Muscle of back (tissue), 11 donors: Measurements from ENCODE around the gene LMCD1. TPM values are rescaled to one million over a fixed set of nuclear protein-coding genes. Genes with fewer than 3 reads are reported as not detected.

ENCODE experiments used
- DNase-seq, 3 donors: peaks; one replicate each; pipeline versions ENCODE4 v3.0.0 to v3.0.0-alpha.2; 2013
- polyA plus RNA-seq, 10 donors: library from polyadenylated mRNA; unstranded; fragments of 120-200 nt; gene quantifications; one replicate each; pipeline ENCODE4 v1.2.1, GENCODE V29; 2013; ENCODE audit not compliant: insufficient read length in 10 of 10

LMCD1 gene
- polyA plus RNA-seq, 10 donors, result 106 to 341 (median 192) TPM

DNA sequence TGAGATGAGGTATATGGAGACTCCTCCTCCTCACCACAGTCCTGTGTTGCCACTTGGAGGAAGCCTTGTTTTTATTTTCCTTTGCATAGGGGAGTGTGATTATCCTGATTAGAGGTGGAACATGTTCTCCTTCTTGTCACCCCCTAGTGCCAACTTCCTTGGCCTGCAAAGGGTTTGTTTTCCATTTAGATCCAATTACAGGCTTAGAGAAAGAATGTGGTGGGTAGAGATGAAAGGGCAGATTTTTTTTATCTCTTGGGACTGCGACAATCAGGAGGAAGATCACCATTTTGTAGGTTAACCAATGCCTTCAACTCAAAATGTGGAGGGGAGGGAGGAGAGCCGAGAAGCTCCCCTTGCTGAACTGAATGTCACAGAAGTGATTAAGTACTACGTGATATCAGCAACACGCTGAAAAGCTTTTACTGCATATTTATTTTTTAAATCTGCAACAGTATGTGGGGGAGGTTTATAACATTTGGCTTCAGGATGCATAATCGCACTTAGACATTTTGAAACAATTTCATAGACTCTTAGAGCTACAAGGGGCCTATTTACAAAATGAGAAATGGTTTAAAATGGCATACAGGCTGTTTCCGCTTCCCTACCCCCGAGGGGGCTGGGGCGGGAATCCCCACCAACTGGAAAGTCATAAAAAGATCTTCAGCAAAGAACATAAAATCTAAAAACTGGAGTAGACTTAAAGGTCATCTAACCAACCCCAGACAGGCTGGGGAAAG, 2.4 kb downstream of the LMCD1 start:
- peak in 1 of 3 donors; percentile 68 for DNase-seq

DNA sequence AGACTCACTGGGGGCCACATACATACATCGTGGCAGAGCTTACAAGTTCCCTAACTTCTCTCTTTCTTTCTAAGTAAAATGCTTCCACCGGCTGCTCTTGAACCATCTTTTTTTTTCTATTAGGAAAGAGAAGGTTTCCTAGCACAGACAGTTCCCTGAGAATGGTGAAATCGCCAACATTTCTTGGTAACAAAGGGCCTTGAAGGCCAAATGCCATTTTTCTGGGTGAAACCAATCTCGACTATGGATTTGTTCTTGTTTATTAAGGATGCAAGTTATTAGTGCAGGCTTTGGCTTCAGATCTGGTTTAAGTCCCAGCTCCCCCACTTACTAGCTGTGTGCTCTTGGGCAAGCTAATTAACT, 3.0 kb downstream of the LMCD1 start:
- no peak for DNase-seq

DNA sequence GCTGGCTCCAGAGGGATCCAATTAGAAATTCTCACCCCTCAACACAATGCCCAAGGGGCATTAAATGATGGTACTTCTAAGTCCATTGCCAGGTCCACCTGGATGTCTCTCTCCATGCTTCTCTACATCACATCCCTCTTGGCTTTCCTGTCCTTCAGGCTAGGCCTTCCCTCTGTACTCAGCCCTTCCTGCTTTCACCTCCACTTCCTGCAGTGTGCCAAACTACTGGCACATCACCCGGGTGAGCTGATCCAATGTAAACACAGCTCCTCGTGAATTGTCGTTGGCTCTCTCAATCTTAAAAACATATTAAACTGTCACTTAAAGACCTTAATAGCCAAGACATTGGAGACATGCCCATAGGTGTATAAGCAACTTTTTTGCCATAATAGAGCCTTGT, 4.0 kb downstream of the LMCD1 start:
- DNase-seq, result no peak

DNA sequence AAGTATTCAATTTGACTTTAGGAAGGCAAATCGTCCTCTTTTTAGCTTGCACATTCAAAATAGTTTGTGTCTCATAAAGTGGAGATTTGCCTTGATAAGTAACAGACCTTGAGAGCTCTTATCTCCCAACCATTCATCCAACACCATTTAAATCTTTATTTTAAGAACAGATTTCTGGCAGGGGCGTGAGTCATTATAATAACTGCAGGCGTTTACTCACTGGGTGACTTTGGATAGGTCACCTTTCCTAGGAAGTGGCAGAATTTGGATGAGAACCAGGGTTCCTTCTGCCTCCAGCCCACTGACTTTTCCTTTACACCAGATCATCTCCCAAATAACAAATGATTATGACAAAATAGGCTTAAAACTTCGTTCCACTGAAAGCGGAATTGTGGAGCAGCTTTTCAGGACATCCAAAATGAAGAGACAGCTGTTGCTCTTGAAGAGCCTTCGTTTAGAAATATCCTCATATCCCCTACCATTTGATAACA, 5.0 kb downstream of the LMCD1 start:
- DNase-seq, result peak in 1 of 3 donors; percentile 37

DNA sequence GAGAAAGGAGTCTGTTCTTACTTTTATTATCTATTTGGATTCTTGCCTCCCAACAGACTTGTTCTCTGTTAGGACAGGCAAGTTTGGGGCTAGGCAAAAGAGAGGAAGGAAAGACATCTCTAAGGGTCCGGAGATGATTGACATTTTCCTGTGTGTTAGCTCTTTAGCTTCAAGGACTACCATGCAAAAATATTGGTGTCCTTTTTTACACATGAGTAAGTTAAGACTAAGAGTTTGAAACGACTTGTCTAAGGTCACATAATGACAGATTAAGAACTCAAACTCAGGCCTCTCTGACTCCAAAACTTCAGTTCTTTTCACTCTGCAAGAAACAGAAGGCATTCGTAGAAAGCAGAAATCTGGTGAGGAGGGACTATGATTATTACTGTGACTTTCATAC, 5.9 kb downstream of the LMCD1 start:
- DNase-seq, result no peak

DNA sequence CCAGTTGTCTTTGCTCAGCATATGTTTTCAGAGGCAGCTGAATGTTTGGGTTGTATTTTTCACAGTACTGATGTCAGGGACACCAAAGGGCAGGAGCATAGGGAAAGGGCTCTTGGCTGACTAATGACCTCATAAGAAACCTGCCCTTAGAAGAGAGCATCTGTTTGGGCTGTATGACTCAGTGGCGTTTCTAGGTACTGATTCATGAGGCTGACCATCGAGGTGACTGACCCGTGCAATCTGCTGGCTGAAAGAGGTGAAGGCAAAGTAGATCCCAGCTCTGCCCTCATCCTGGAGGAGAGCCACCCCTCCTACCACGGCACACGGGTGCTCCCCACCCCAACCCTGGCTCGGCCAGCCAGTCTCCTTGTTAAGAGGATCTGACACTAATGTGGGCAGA, 8.3 kb downstream of the LMCD1 start:
- DNase-seq, result no peak

DNA sequence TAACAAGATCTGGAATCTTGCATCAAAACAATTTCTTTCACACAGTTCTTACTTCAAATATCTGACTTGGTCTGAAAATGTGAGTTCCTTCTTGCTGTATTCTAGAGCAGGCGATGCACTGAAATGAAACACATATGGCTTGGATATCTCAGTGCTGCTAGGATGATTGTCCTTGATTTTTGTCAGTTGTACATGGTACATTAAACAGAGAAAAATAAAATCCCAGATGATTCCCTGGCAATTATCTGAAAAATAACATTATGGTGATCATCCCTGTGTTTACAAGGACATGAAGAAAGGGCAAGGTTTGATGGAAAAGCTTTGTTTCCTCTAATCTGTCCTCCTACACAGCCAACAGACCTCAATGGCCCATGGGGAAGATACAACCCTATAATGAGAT, 10.6 kb downstream of the LMCD1 start:
- no peak for DNase-seq

DNA sequence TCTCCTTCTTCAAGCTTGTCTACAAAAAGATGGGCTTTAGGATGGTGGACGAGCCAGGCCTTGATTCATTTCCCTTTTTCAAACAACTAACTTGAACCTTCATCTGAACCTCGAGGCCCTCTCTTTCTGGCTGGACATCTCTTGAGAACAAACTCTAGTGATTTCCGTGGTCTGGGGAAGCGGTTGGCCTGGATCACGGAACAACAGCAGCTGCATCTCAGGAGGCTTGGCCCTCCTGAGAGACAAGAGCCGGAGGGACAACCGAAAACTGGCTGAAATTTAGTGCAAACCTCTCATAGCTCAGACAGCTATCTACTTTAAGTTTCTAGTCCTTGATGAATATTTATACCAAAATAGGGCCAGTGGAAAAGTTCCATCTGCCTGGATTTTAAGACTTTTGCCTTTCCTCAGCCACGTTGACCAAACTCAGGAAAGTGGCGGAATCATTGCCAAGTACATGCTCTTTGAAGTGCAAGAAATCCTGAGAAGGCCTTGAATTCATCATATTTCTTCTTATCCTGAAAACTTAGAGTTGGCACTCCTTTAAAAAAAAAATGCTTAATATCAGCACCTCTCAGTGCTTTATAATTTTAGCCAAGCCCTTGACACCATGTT, 14.5 kb downstream of the LMCD1 start:
- DNase-seq, result peak in 1 of 3 donors; percentile 27

DNA sequence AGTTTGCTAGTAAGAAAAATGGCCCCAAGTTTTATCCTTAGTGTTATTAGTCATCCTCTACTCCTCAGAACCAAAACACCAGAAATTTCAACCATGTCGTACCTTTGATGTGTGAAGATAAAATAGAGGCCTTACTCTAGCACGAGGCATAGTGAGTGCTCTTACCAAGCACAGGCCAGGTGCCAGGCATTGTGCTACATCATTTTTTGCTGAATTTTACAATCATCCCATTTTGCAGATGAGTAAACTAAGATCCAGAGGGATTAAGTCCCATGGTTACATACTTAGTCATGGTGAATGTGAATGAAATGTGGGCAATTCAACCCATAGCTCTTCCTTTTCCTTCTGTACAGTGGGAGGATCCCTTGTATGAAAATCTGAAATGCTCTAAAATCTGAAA, 15.2 kb downstream of the LMCD1 start:
- no peak for DNase-seq

DNA sequence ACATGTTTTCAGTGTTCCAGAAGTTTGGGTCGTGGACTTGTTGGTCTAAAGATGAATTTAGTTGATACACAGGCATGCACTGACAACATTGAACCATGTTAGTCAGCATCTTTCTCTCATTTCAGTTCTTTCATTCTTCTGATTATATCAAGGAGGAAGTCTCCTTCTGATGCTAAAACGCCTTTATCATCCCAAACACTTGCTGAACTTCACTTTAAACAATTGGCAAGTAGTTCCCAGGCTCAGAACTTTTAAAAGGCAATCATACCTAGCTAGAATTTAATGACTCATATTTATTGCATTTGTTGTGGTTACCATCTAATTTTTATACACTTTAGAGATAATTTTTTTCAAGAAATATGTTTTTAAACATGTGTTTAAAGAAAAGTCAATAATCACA, 15.9 kb downstream of the LMCD1 start:
- no peak for DNase-seq

DNA sequence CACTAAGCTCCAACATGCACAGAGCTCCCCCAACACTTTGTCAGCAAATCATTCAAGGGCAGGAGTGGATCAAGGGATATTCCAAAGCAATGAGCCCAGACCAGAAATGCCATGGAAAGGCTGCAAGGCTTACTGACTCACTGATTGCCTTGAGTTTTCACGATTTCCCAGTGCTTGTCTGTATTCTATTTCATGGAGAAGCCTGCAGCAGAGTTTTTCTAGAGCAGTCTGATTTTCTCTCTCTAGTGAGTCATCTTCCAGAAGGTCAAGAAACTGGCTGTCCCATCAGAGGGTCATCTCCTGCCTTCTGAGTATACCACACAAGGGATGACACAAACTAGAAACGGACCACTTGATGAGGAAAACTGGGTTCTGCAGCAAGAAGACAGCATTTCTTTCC, 16.5 kb downstream of the LMCD1 start:
- no peak for DNase-seq

DNA sequence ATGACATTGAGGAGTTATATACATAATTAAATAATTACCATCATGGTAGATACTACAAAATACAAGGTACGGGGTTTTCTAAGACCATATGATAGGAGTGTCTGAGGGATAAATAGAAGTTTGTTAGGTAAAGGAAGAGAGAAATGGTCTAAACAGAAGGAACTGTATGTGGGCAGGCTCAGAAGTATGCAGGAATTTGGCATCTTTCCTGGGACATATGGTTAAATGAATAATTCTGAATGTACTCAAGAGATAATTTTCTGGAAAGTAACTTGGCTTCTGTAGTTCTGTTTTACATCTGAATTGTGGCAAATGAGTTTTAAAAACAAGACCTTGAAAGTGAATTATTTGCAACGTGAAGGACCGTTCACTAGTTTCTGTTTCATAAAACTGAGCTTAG, 17.5 kb downstream of the LMCD1 start:
- peak in 2 of 3 donors; percentile 71 to 81 for DNase-seq

DNA sequence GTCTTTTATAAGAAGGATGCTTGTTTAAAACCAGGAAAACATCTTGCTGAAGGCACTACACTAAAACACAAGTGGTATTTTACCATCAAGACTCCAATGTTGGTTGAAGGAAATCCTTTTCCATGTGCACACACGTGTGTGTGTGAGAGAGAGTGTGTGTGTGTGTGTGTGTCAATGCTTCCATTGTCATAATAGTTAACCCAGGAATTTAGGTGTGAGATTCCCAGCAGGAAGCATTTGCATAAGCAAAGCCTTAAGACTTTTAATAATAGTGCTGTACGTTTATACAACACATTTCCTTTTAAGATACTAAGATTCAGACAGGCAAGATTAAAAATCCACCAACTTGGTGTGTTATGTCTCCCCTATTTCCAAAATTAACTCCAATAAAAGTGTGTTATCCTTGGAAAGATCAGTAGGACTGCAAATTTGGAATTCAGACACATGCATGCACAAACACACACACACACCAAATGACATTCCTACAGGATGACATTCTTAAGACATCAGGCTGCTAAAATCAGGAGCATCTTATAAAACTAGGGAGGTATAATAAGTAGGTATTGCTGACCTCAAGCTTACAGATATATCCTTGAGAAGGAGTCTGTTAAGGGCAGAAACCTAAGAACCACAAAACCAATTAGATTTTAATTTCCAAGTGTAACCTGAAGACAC, 18.3 kb downstream of the LMCD1 start:
- DNase-seq, result no peak

DNA sequence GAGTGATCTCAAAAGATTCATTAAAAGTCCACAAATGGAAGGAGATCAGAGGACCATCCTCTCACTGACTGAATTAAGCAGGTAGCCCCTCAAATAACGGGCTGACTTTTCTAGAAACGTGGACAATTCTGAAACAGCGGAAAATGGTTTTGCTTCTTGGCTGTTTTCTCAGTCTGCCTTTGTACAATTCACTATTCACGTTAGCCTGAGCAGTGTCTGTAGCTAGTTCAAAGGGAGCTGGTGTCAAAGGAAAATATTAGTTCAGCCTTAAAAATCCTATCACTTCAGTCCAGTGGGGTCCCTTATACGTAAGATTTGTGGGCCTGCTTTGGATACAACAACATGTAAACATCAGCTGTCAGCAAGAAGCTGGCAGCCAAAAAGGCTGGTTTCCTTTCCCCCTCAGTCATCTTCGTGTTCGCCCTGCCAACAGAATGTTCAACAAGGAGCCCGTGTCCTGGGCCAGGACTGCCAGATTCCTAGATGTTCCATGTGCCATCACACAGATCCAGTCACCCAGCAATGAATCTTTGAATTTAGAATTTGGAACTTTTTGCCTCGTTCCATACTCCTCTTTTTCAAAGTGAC, 19.3 kb downstream of the LMCD1 start:
- DNase-seq, result no peak

DNA sequence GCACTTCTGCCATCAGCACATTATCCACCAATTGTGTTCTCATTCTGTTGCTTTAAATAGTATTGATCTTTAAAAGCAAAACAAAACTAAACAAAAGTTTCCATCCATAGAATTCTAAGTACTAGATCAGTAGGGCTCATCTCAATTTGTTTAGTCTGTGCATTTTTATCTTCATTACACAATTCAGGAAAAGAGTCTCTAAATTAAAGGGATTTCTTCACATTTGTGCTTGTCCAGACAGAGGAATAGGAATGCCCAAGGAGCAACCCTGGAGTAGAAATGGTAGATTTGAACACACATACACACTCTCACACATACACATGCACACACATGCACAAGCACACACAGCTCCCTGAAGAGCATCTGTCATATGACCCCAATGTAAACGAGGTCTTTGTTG, 21.4 kb downstream of the LMCD1 start:
- no peak for DNase-seq

DNA sequence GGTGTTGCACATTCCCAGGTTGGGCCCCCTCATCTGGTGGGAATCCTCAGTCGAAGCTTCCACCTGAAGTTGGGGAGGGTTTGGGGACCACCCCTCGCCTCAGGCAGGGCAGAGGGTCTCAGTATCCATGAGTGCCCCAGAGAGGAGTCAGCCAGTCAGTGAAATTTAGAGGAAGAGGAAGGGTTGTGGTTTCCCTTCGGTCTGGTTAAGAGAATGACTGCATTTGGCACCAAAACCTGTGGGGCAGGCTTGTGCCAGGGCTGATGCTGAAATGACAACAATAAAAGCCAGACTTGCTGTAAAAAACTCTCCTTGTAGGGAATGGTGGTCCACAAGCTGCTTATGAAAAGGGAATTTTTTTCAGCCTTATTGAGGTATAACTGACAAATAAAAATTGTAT, 22.6 kb downstream of the LMCD1 start:
- no peak for DNase-seq

DNA sequence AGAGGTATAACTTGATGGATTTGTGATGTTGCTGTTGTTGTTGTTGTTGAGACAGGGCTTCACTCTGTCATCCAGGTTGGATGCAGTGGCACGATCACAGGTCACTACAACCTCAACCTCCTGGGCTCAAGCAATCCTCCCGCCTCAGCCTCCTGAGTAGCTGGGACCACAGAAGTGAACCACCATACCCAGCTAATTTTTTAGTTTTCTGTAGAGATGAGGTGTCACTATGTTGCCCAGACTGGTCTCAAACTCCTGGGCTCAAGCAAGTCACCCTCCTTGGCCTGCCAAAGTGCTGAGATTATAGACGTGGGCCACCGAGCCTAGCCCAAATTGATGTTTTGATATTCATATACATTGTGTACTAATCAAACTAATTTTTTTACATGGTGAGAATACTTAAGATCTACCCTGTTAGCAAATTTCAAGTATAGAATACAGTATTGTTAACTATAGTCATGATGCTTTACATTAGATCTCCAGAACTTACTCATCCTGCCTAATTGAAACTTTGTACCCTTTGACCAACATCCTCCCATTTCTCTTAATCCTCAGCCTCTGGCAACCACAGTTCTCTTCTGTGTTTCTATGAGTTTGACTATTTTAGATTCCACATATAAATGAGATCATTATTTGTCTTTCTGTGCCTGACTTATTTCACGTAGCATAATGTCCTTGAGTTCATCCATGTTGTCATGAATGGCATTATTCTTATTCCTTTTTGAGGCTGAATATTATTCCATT, 23.2 kb downstream of the LMCD1 start:
- no peak for DNase-seq

DNA sequence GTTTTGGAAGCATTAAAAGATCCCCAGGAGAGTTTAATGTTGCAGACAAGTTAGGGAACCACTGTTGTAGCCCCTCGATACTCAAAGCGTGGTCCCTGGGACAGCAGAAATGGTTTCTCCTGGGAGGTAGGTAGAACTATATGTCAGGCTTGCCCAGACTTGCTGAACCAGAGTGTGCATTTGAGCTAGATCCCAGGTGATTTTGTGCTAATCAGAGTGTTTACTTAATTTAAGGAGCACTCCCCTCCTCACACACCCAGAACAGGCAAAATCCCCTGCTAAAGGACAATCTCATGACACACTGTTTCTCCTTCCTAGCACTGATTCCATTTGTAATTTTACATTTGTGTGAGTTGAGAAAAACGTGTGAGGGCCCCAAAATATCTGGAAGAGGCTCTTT, 24.3 kb downstream of the LMCD1 start:
- DNase-seq, result no peak

DNA sequence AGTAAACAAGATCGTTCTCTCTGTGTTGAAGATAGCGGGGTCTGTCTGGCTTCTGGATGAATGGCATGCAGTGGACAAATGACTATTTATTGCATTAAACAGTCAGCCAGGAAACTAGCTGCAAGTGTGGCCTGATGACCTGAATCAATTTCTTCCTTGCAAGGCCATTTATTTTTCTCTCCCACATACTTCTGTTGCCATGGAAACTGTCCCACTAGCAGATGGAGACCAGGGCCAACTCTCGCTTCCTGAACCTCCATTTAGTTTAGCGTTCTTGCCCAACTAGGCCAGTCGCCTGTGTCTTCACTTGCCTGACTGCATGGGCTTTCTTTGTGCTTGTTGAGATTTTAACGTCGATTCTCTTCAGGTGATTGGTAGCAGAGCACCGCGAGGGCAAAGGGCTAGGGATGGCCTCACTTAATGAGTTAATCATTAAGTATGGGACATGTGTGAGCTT, 27.6 kb downstream of the LMCD1 start:
- peak in 2 of 3 donors; percentile 74 to 86 for DNase-seq

DNA sequence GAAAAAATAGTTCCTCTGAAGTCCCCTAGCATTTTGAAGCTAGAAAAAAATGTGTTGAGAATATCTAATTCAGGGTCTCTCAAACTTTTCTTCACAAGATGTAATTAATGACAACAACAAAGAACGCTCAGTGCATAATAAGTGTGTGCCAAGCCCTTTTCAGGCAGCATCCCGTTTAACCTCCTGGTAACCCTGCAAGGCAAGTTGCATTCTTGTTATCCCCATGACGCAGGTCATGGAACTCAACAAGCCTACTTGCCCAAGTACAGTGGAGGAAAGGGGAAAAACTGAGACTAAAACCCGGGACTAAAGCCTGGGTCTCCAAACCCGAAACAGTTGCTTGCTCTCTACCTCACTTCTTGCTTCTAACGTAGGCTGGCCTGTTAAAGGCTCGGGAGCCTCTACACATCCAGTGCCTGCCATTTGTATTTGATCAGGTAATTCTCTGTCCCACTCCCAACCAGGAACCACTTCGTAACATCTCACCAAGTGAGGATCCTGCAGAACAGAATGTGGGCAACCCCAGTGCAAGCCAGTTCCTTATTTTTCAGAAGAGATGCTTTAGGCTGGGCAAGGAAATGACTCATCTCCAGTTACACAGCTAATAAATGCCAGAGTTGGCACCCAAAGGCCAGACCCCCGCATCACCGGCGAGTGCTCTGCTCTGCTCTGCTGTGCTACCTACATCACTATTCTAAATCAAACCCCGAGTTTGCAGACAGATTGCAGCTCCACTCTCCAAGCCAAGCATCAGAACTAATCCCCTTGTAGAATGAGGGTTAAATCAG, 28.3 kb downstream of the LMCD1 start:
- no peak for DNase-seq

DNA sequence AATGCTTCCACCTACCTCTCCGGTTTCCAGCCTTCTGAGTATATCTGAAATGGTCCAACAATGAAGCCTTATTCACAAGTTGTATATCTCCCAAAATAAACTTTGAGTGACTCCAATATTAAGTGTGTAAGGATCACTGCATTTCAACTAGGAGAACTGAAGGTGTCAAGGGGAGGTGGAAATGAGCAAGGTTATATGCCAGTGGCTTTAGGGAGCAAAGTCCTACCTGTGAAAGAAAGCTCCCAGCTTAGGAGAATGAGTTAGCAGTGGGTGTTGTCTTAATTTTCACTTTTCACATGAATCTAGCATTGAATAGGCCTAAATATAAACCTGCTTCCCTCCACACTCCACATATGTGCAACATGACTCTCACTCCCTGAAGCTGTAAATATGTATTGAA, 29.0 kb downstream of the LMCD1 start:
- DNase-seq, result no peak
